ENCODE measurements around the gene HGFAC. TPM values are rescaled to one million over a fixed set of nuclear protein-coding genes. Genes with fewer than 3 reads are reported as not detected.

The HGFAC gene
- polyA plus RNA-seq, 4 donors: 0.21 to 0.30 TPM; not detected in 2

DNA sequence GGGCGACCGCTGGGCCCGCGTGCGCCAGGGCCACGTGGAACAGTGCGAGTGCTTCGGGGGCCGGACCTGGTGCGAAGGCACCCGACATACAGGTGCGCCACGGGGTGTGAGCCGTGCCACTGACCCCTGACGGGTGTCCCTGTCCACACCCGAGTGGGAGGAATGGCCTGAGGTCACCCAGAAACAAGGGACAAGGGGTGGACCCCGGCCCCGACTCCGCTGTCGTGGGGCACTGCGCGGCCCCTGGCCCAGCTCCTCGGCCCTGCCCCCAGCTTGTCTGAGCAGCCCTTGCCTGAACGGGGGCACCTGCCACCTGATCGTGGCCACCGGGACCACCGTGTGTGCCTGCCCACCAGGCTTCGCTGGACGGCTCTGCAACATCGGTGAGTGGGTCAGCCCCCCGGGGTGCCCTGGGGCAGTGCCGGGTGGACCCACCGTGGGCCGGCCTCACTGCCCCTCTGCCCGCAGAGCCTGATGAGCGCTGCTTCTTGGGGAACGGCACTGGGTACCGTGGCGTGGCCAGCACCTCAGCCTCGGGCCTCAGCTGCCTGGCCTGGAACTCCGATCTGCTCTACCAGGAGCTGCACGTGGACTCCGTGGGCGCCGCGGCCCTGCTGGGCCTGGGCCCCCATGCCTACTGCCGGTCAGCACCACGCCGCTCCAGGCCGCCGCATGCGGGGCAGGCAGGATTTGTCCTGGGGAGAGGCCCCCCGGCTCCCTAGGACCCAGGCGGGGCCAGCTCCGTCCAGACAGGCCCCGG, 2.8 kb downstream of the HGFAC start:
- Histone ChIP-seq H3K9me3 (ENCODE audit: control insufficient read depth in 2 of 2, insufficient read depth in 1 of 2, low read depth in 1 of 2, low read length in 1 of 2) (no peaks in the 10 kb centered on the region), H3K27ac (ENCODE audit: low read depth in 1 of 3, low read length in 2 of 3) (no peak overlapping the region), H3K4me1 (ENCODE audit: control insufficient read depth in 3 of 3, insufficient read depth in 2 of 3, low read depth in 1 of 3, low read length in 2 of 3) (no peaks in the 10 kb centered on the region), H3K36me3 (ENCODE audit: control insufficient read depth in 3 of 3, insufficient read depth in 2 of 3, low read depth in 1 of 3, low read length in 3 of 3) (no peaks in the 10 kb centered on the region), H3K27me3 (ENCODE audit: control insufficient read depth in 3 of 3, insufficient read depth in 3 of 3, low read length in 3 of 3) (no peaks in the 10 kb centered on the region), H3K4me3 (ENCODE audit: low read depth in 1 of 3, low read length in 3 of 3) (no peak overlapping the region)
- FAIRE-seq (no peak), DNase-seq (no peak)
- WGBS, 3 donors: 81 to 90% (median 81%) methylated on average over 51 to 56 of the region's 56 CpGs

DNA sequence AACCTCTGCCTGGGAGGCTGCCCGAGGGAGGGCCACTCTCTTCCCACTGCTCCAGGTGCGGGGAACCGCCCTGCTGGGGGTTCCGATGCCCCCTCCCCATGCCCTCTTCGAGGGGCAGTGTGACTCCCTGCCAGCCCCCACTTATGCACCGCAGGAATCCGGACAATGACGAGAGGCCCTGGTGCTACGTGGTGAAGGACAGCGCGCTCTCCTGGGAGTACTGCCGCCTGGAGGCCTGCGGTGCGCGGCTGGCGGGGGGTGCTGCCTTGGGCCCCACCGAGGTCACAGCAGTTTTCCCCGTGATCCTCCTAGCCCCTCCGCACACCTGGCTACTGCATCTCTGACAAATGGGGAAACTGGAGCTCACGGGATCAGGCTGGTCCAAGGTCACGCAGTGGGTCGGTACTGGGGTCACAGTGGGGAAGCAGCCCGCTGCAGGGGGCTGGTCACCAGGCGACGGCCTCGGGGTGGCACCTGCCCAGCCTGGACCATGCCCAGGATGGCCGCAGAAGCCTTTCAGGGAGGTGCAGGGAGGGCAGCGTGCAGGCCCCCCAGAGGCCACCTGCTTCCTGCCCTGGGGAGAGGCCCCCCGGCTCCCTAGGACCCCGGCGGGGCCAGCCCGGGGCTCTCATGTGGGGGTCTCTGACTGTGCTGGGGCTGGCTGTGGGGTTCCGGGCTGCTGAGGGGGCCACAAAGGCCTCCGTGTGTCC, 3.5 kb downstream of the HGFAC start:
- Histone ChIP-seq H3K4me3 (ENCODE audit: low read depth in 1 of 3, low read length in 3 of 3) (no peak overlapping the region), H3K27me3 (ENCODE audit: control insufficient read depth in 3 of 3, insufficient read depth in 3 of 3, low read length in 3 of 3) (no peaks in the 10 kb centered on the region), H3K4me1 (ENCODE audit: control insufficient read depth in 3 of 3, insufficient read depth in 2 of 3, low read depth in 1 of 3, low read length in 2 of 3) (no peaks in the 10 kb centered on the region), H3K36me3 (ENCODE audit: control insufficient read depth in 3 of 3, insufficient read depth in 2 of 3, low read depth in 1 of 3, low read length in 3 of 3) (no peaks in the 10 kb centered on the region), H3K27ac (ENCODE audit: low read depth in 1 of 3, low read length in 2 of 3) (no peak overlapping the region), H3K9me3 (ENCODE audit: control insufficient read depth in 2 of 2, insufficient read depth in 1 of 2, low read depth in 1 of 2, low read length in 1 of 2) (no peaks in the 10 kb centered on the region)
- WGBS, 3 donors: 69 to 85% (median 72%) methylated on average over 30 to 34 of the region's 34 CpGs
- no peak for DNase-seq
- no peak for FAIRE-seq

GRCh38 chr4:3445829-3446545, 4.2 kb downstream of the HGFAC start:
- Histone ChIP-seq H3K4me3 (ENCODE audit: low read depth in 1 of 3, low read length in 3 of 3) (no peak overlapping the region), H3K9me3 (ENCODE audit: control insufficient read depth in 2 of 2, insufficient read depth in 1 of 2, low read depth in 1 of 2, low read length in 1 of 2) (no peaks in the 10 kb centered on the region), H3K4me1 (ENCODE audit: control insufficient read depth in 3 of 3, insufficient read depth in 2 of 3, low read depth in 1 of 3, low read length in 2 of 3) (no peaks in the 10 kb centered on the region), H3K36me3 (ENCODE audit: control insufficient read depth in 3 of 3, insufficient read depth in 2 of 3, low read depth in 1 of 3, low read length in 3 of 3) (no peaks in the 10 kb centered on the region), H3K27ac (ENCODE audit: low read depth in 1 of 3, low read length in 2 of 3) (no peak overlapping the region), H3K27me3 (ENCODE audit: control insufficient read depth in 3 of 3, insufficient read depth in 3 of 3, low read length in 3 of 3) (no peaks in the 10 kb centered on the region)
- WGBS, 3 donors: 57 to 86% (median 62%) methylated on average over 27 to 34 of the region's 34 CpGs
- FAIRE-seq (no peak), DNase-seq (no peak)

GRCh38 chr4:3446631-3447320, 5.0 kb downstream of the HGFAC start:
- Histone ChIP-seq H3K4me3 (ENCODE audit: low read depth in 1 of 3, low read length in 3 of 3) (no peak overlapping the region), H3K36me3 (ENCODE audit: control insufficient read depth in 3 of 3, insufficient read depth in 2 of 3, low read depth in 1 of 3, low read length in 3 of 3) (no peaks in the 10 kb centered on the region), H3K27ac (ENCODE audit: low read depth in 1 of 3, low read length in 2 of 3) (no peak overlapping the region), H3K4me1 (ENCODE audit: control insufficient read depth in 3 of 3, insufficient read depth in 2 of 3, low read depth in 1 of 3, low read length in 2 of 3) (peaks cover 0 to 2% (median 0%) of the 10 kb centered on the region in 3 donors), H3K27me3 (ENCODE audit: control insufficient read depth in 3 of 3, insufficient read depth in 3 of 3, low read length in 3 of 3) (no peaks in the 10 kb centered on the region), H3K9me3 (ENCODE audit: control insufficient read depth in 2 of 2, insufficient read depth in 1 of 2, low read depth in 1 of 2, low read length in 1 of 2) (no peaks in the 10 kb centered on the region)
- FAIRE-seq (no peak), DNase-seq (no peak)
- 88 to 93% (median 92%) methylated on average over 22 of the region's 22 CpGs for WGBS, 3 donors

DNA sequence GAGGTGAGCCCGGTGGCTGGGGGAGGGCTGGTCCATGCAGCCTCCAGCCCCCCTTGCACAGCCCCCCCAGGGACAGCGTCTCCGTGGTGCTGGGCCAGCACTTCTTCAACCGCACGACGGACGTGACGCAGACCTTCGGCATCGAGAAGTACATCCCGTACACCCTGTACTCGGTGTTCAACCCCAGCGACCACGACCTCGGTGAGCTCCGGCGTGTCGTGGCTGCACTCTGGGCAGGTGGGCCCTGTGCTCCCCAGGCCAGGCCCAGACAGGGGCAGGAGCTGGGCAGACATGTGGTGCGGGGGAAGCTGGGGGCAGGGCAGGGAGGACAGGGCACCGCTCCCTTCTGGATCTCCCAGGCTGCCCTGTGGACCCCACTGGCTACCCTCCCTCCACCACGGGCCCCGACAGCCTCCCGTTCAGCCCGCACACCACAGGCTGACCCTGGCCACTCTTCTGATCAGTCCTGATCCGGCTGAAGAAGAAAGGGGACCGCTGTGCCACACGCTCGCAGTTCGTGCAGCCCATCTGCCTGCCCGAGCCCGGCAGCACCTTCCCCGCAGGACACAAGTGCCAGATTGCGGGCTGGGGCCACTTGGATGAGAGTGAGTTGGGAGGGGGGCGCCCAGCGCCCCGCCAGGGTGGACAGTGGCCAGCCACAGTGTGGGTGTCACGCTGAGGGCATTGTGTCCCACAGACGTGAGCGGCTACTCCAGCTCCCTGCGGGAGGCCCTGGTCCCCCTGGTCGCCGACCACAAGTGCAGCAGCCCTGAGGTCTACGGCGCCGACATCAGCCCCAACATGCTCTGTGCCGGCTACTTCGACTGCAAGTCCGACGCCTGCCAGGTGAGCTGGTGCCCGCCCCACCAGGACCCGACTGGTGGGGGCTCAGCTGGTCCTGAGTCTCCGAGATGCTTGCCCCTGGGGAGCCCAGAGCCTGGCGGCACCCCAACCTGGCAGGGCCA, 5.9 kb downstream of the HGFAC start:
- no peaks in the 10 kb centered on the region for H3K27me3 ChIP-seq (ENCODE audit: control insufficient read depth in 3 of 3, insufficient read depth in 3 of 3, low read length in 3 of 3)
- no peak for DNase-seq
- FAIRE-seq: no peak

DNA sequence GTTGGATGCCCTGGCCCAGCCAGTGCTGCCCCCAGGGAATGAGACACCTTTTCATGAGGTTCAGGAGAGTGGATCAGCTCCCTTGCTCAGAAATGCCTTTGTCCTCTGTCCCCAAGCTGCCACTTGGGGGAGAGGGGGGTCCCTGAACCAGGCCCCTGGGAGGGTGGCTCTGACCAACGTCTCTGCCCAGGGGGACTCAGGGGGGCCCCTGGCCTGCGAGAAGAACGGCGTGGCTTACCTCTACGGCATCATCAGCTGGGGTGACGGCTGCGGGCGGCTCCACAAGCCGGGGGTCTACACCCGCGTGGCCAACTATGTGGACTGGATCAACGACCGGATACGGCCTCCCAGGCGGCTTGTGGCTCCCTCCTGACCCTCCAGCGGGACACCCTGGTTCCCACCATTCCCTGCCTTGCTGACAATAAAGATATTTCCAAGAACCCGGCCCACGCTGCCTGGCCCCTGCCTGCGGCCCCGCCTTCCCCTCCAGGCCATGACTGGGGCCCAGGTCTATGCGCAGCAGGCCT, 7.3 kb downstream of the HGFAC start:
- Histone ChIP-seq H3K27me3 (ENCODE audit: control insufficient read depth in 3 of 3, insufficient read depth in 3 of 3, low read length in 3 of 3) (no peaks in the 10 kb centered on the region), H3K27ac (ENCODE audit: low read depth in 1 of 3, low read length in 2 of 3) (no peak overlapping the region), H3K36me3 (ENCODE audit: control insufficient read depth in 3 of 3, insufficient read depth in 2 of 3, low read depth in 1 of 3, low read length in 3 of 3) (no peaks in the 10 kb centered on the region), H3K9me3 (ENCODE audit: control insufficient read depth in 2 of 2, insufficient read depth in 1 of 2, low read depth in 1 of 2, low read length in 1 of 2) (no peaks in the 10 kb centered on the region), H3K4me1 (ENCODE audit: control insufficient read depth in 3 of 3, insufficient read depth in 2 of 3, low read depth in 1 of 3, low read length in 2 of 3) (peaks cover 0 to 7% (median 0%) of the 10 kb centered on the region in 3 donors), H3K4me3 (ENCODE audit: low read depth in 1 of 3, low read length in 3 of 3) (no peak overlapping the region)
- no peak for DNase-seq
- WGBS, 3 donors: 92 to 96% (median 94%) methylated on average over 21 of the region's 21 CpGs
- FAIRE-seq: no peak

More for the DNA sequence above, 5.9 kb downstream of the HGFAC start:
- H3K27ac ChIP-seq (ENCODE audit: low read depth in 1 of 3, low read length in 2 of 3): no peak overlapping the region
- no peaks in the 10 kb centered on the region for H3K36me3 ChIP-seq (ENCODE audit: control insufficient read depth in 3 of 3, insufficient read depth in 2 of 3, low read depth in 1 of 3, low read length in 3 of 3)
- WGBS, 3 donors: 91 to 94% (median 91%) methylated on average over 48 to 53 of the region's 53 CpGs
- peaks cover 0 to 7% (median 0%) of the 10 kb centered on the region in 3 donors for H3K4me1 ChIP-seq (ENCODE audit: control insufficient read depth in 3 of 3, insufficient read depth in 2 of 3, low read depth in 1 of 3, low read length in 2 of 3)
- no peaks in the 10 kb centered on the region for H3K9me3 ChIP-seq (ENCODE audit: control insufficient read depth in 2 of 2, insufficient read depth in 1 of 2, low read depth in 1 of 2, low read length in 1 of 2)
- no peak overlapping the region for H3K4me3 ChIP-seq (ENCODE audit: low read depth in 1 of 3, low read length in 3 of 3)

- DNase-seq: no peak
- H3K9me3 ChIP-seq (ENCODE audit: control insufficient read depth in 2 of 2, insufficient read depth in 1 of 2, low read depth in 1 of 2, low read length in 1 of 2): peaks cover 0 to 3% of the 10 kb centered on the region in 2 donors
- peaks cover 0 to 7% (median 0%) of the 10 kb centered on the region in 3 donors for H3K4me1 ChIP-seq (ENCODE audit: control insufficient read depth in 3 of 3, insufficient read depth in 2 of 3, low read depth in 1 of 3, low read length in 2 of 3)
- no peak for FAIRE-seq
- no peaks in the 10 kb centered on the region for H3K27me3 ChIP-seq (ENCODE audit: control insufficient read depth in 3 of 3, insufficient read depth in 3 of 3, low read length in 3 of 3)
- no peak overlapping the region for H3K27ac ChIP-seq (ENCODE audit: low read depth in 1 of 3, low read length in 2 of 3)
- WGBS, 3 donors: 81 to 91% (median 88%) methylated on average over 31 to 35 of the region's 35 CpGs
- no peak overlapping the region for H3K4me3 ChIP-seq (ENCODE audit: low read depth in 1 of 3, low read length in 3 of 3)
- H3K36me3 ChIP-seq (ENCODE audit: control insufficient read depth in 3 of 3, insufficient read depth in 2 of 3, low read depth in 1 of 3, low read length in 3 of 3): no peaks in the 10 kb centered on the region
These were observed 8.1 kb downstream of the HGFAC start for GRCh38 chr4:3449574-3450534.
